Hepatocyte (in vitro differentiated cells): ENCODE data around the gene UBE2Q1. TPM values are rescaled to one million over a fixed set of nuclear protein-coding genes. Genes with fewer than 3 reads are reported as not detected.
A peak's percentile ranks its signal among the peaks of the same experiment; 100 is the strongest.

Source experiments
- DNase-seq: peaks from one replicate; pipeline ENCODE4 v3.0.0-alpha.2; 2016; ENCODE audit warnings: low spot score
- H2AFZ ChIP-seq: fragments of 200-600 bp; sonication (generic); 2 replicates; pipeline ENCODE4 v1.6.0; 2016; ENCODE audit warnings: antibody characterized with exemption, mild to moderate bottlenecking
- H3K27ac ChIP-seq: fragments of 200-600 bp; sonication (generic); 2 replicates; pipeline ENCODE4 v1.5.1; 2016; ENCODE audit warnings: mild to moderate bottlenecking
- H3K27me3 ChIP-seq: fragments of 200-600 bp; sonication (generic); 2 replicates; pipeline ENCODE4 v1.6.1; 2016
- H3K36me3 ChIP-seq: fragments of 200-600 bp; sonication (generic); replicated peaks from 2 replicates; pipeline ENCODE4 v1.5.1; 2016; ENCODE audit warnings: low read depth; ENCODE audit not compliant: insufficient read depth
- H3K4me1 ChIP-seq: fragments of 200-600 bp; sonication (generic); 2 replicates; pipeline ENCODE4 v1.5.1; 2016; ENCODE audit warnings: mild to moderate bottlenecking, moderate library complexity; ENCODE audit not compliant: insufficient read depth
- H3K4me2 ChIP-seq: fragments of 200-600 bp; sonication (generic); 2 replicates; pipeline ENCODE4 v1.6.0; 2016
- H3K4me3 ChIP-seq: fragments of 200-600 bp; sonication (generic); 2 replicates; pipeline ENCODE4 v1.5.1; 2016; ENCODE audit warnings: mild to moderate bottlenecking
- H3K79me2 ChIP-seq: fragments of 200-600 bp; sonication (generic); 2 replicates; pipeline ENCODE4 v1.6.0; 2017; ENCODE audit warnings: mild to moderate bottlenecking
- H3K9me2 ChIP-seq: fragments of 200-600 bp; sonication (generic); replicated peaks from 2 replicates; pipeline ENCODE4 v1.6.0; 2017; ENCODE audit warnings: mild to moderate bottlenecking; ENCODE audit not compliant: insufficient read depth
- H3K9me3 ChIP-seq: fragments of 200-600 bp; sonication (generic); 2 replicates; pipeline ENCODE4 v1.5.1; 2016; ENCODE audit warnings: low read depth, mild to moderate bottlenecking
- H4K20me1 ChIP-seq: fragments of 200-600 bp; sonication (generic); 2 replicates; pipeline ENCODE4 v1.6.0; 2016; ENCODE audit warnings: mild to moderate bottlenecking; ENCODE audit not compliant: insufficient read depth, poor library complexity, severe bottlenecking
- CTCF ChIP-seq: fragments of 200-600 bp; sonication (generic); IDR thresholded peaks from 2 replicates; pipeline ENCODE4 v1.5.1; 2016; ENCODE audit warnings: antibody characterized with exemption, mild to moderate bottlenecking; ENCODE audit not compliant: poor library complexity
- EZH2 ChIP-seq: fragments of 200-600 bp; sonication (generic); IDR thresholded peaks from 2 replicates; pipeline ENCODE4 v1.6.1; 2016; ENCODE audit warnings: antibody characterized with exemption, mild to moderate bottlenecking, borderline replicate concordance
- EZH2phosphoT487 ChIP-seq: fragments of 200-600 bp; sonication (generic); IDR thresholded peaks from one replicate; pipeline ENCODE4 v1.6.1; 2018; ENCODE audit warnings: antibody characterized with exemption, mild to moderate bottlenecking, low read depth, moderate library complexity; ENCODE audit not compliant: unreplicated experiment, severe bottlenecking
- WGBS: methylation state at CpG from one replicate; pipeline ENCODE4 v1.1.6; 2016; ENCODE audit warnings: low lambda C conversion rate; ENCODE audit errors: missing lambda C conversion rate; 5-methylcytosine and 5-hydroxymethylcytosine counted together
- polyA plus RNA-seq: library from polyadenylated mRNA; unstranded; fragments of >200 nt; fragmentation: Nextera tagmentation; extraction: Ambion mirVana; gene quantifications from 2 replicates; pipeline ENCODE4 v1.2.1, GENCODE V29; 2016
- total RNA-seq: library from RNA; depleted of rRNA; stranded (reverse); fragments of >200 nt; gene quantifications from 2 replicates; pipeline ENCODE4 v1.2.3, GENCODE V29; 2014

Gene UBE2Q1
- total and polyA plus RNA-seq, 2 experiments from 2014 or later: 46.9 to 60.3 TPM

DNA sequence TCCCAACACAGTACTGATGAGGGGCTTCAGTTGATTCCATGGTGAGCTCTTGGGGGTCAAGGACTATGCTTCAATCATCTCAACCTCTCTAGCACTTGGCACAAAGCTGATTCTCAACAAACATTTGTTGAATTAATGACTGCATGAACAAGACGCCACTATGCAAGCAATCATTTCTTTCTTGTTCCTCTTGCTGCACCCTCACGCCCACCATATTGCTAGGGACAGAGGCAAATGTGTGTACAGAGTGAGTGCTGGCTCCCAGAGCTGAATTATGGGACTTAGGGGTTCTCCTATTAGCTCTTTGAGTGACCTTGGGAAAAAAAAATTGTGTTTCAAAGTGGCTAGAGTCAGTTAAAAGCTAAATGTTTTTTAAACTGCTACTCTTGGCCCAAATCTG, 47.1 kb upstream of the UBE2Q1 start:
- TF ChIP-seq EZH2 (no peak), CTCF (no peak), EZH2phosphoT487 (no peak)
- H3K36me3 ChIP-seq: no peaks in the 10 kb centered on the region
- H4K20me1 ChIP-seq: peaks cover 67% of the 10 kb centered on the region
- no peak overlapping the region for H3K4me3 ChIP-seq
- H3K27ac ChIP-seq: no peak overlapping the region
- H3K27me3 ChIP-seq: no peaks in the 10 kb centered on the region
- peak overlapping the region; percentile 85 for H3K4me2 ChIP-seq
- H3K4me1 ChIP-seq: peaks cover 23% of the 10 kb centered on the region
- no peak overlapping the region for H2AFZ ChIP-seq
- H3K79me2 ChIP-seq: peaks cover 86% of the 10 kb centered on the region
- 100% methylated on average over 2 of the region's 2 CpGs for WGBS
- H3K9me2 ChIP-seq: no peaks in the 10 kb centered on the region
- no peak for DNase-seq
- no peaks in the 10 kb centered on the region for H3K9me3 ChIP-seq

- Histone ChIP-seq H3K27ac (no peak overlapping the region), H3K4me3 (no peak overlapping the region), H4K20me1 (peaks cover 89% of the 10 kb centered on the region), H3K4me2 (no peak overlapping the region), H3K79me2 (peaks cover 90% of the 10 kb centered on the region), H3K36me3 (no peaks in the 10 kb centered on the region), H3K27me3 (no peaks in the 10 kb centered on the region), H3K9me3 (no peaks in the 10 kb centered on the region), H3K4me1 (peaks cover 14% of the 10 kb centered on the region), H3K9me2 (no peaks in the 10 kb centered on the region), H2AFZ (no peak overlapping the region)
- TF ChIP-seq CTCF (no peak), EZH2phosphoT487 (no peak), EZH2 (no peak)
- 95% methylated on average over 2 of the region's 2 CpGs for WGBS
- DNase-seq: no peak
These were observed 44.9 kb upstream of the UBE2Q1 start for GRCh38 chr1:154603317-154603716.

DNA sequence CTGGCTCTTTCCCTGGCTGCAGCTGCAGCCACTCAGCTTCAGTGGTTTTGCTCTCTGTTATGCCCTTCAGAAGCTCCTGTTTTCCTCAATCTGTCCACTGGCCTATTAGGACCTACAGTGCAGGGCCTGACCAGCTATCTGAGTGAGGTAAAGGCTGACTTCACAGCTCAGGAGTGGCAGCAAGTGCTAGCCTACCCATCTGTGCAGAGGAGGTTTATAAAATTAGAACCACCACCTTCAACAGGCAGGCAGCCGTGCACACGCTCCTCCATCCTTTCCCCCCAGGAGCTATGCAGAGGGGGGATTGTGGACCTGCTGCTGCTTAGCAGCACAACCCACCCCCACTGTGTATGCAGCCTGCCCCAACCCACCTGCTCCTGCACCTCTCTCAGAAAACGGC, 41.2 kb upstream of the UBE2Q1 start:
- Histone ChIP-seq H3K4me1 (no peaks in the 10 kb centered on the region), H3K4me3 (no peak overlapping the region), H3K9me3 (no peaks in the 10 kb centered on the region), H3K79me2 (peaks cover 65% of the 10 kb centered on the region), H3K27ac (no peak overlapping the region), H3K27me3 (no peaks in the 10 kb centered on the region), H2AFZ (no peak overlapping the region), H3K36me3 (no peaks in the 10 kb centered on the region), H4K20me1 (peaks cover 74% of the 10 kb centered on the region), H3K4me2 (no peak overlapping the region), H3K9me2 (no peaks in the 10 kb centered on the region)
- 90% methylated on average over 3 of the region's 3 CpGs for WGBS
- no peak for TF ChIP-seq EZH2
- TF ChIP-seq EZH2phosphoT487: no peak
- no peak for TF ChIP-seq CTCF
- no peak for DNase-seq
